ENCODE measurements around the gene SPNS1. TPM values are rescaled to one million over a fixed set of nuclear protein-coding genes. Genes with fewer than 3 reads are reported as not detected.

SPNS1 gene
- total RNA-seq, 1 donor from 2014 or later: 14.8 TPM

- DNase-seq: peak; percentile 41
These were observed 54.8 kb downstream of the SPNS1 start for GRCh38 chr16:29029168-29029994.

- no peak for DNase-seq
These were observed 55.7 kb downstream of the SPNS1 start for GRCh38 chr16:29030086-29030840.

Other genes starting within 250 kb of the SPNS1 start
- 7.4 TPM for gene NPIPB9, start 223.0 kb upstream of the SPNS1 start, total RNA-seq
- gene ATXN2L, start 151.8 kb upstream of the SPNS1 start, total RNA-seq: 36.0 TPM
- gene TUFM, start 128.4 kb upstream of the SPNS1 start, total RNA-seq: 82.1 TPM
- 16.2 TPM for gene SH2B1, start 110.9 kb upstream of the SPNS1 start, total RNA-seq
- 850 TPM for gene ATP2A1, start 96.3 kb upstream of the SPNS1 start, total RNA-seq
- 30.7 TPM for gene RABEP2, start 49.5 kb upstream of the SPNS1 start, total RNA-seq
- gene CD19, start 42.8 kb upstream of the SPNS1 start, total RNA-seq: not detected
- gene NFATC2IP, start 23.8 kb upstream of the SPNS1 start, total RNA-seq: 19.1 TPM
- gene LAT, start 10.3 kb downstream of the SPNS1 start, total RNA-seq: 1.7 TPM

Measured in tongue (tissue), 2 donors.